ENCODE measurements around the gene TLE1.
A peak's percentile ranks its signal among the peaks of the same experiment; 100 is the strongest.
"Not testable (repeated sequence)": the region's sequence is repeated elsewhere in the genome, so short reads cannot be mapped to it uniquely, and the experiment has no call there.

Gene TLE1

GRCh38 chr9:81705578-81705977 is 16.2 kb upstream of the TLE1 start:
- TF ChIP-seq CTCF (IDR thresholded peaks at IDR 0.05; ENCODE audit: low read depth, low read length), result no peak
- H3K4me3 ChIP-seq (replicated peaks in 1 of 2; ENCODE audit: low read depth in 2 of 2, low read length in 2 of 2), result no peak overlapping the region
- DNase-seq (ENCODE audit: low read depth in 2 of 2), result no peak

GRCh38 chr9:81694541-81694940 is 5.2 kb upstream of the TLE1 start:
- H3K4me3 ChIP-seq (replicated peaks in 1 of 2; ENCODE audit: low read depth in 2 of 2, low read length in 2 of 2), result no peak overlapping the region
- no peak for TF ChIP-seq CTCF (IDR thresholded peaks at IDR 0.05; ENCODE audit: low read depth, low read length)
- no peak for DNase-seq (ENCODE audit: low read depth in 2 of 2)

- H3K4me3 ChIP-seq (replicated peaks in 1 of 2; ENCODE audit: low read depth in 2 of 2, low read length in 2 of 2), result no peak overlapping the region
- no peak for TF ChIP-seq CTCF (IDR thresholded peaks at IDR 0.05; ENCODE audit: low read depth, low read length)
- DNase-seq (ENCODE audit: low read depth in 2 of 2), result no peak
These were observed 4.5 kb upstream of the TLE1 start for GRCh38 chr9:81693671-81694378.

- no peak for TF ChIP-seq CTCF (IDR thresholded peaks at IDR 0.05; ENCODE audit: low read depth, low read length)
- peak overlapping the region; percentile 45 to 58 for H3K4me3 ChIP-seq (replicated peaks in 1 of 2; ENCODE audit: low read depth in 2 of 2, low read length in 2 of 2)
- peak in 1 of 2 donors; percentile 59 for DNase-seq (ENCODE audit: low read depth in 2 of 2)
These were observed 1.0 kb upstream of the TLE1 start for GRCh38 chr9:81690251-81690851.

- DNase-seq (ENCODE audit: low read depth in 2 of 2), result not testable (repeated sequence)
- peak overlapping the region; percentile 80 to 83 for H3K4me3 ChIP-seq (replicated peaks in 1 of 2; ENCODE audit: low read depth in 2 of 2, low read length in 2 of 2)
These were observed 329 bp downstream of the TLE1 start for GRCh38 chr9:81689093-81689342.

- DNase-seq (ENCODE audit: low read depth in 2 of 2), result peak; percentile 47 to 75
- peak overlapping the region; percentile 80 to 83 for H3K4me3 ChIP-seq (replicated peaks in 1 of 2; ENCODE audit: low read depth in 2 of 2, low read length in 2 of 2)
These were observed 870 bp downstream of the TLE1 start for GRCh38 chr9:81688262-81689092.

GRCh38 chr9:81687521-81688261 is 1.7 kb downstream of the TLE1 start:
- TF ChIP-seq CTCF (IDR thresholded peaks at IDR 0.05; ENCODE audit: low read depth, low read length), result no peak
- peak; percentile 21 to 44 for DNase-seq (ENCODE audit: low read depth in 2 of 2)
- peak overlapping the region; percentile 80 to 83 for H3K4me3 ChIP-seq (replicated peaks in 1 of 2; ENCODE audit: low read depth in 2 of 2, low read length in 2 of 2)

Data from cardiac fibroblast (primary cell).